Activated CD4-positive, alpha-beta T cell treated with anti-CD3 and anti-CD28 coated beads, Interleukin-2, amount 10 ng/mL, durations not matched to agents 24 days and 14 days (primary cell): ENCODE measurements around the gene TCF3. TPM values are rescaled to one million over a fixed set of nuclear protein-coding genes. Genes with fewer than 3 reads are reported as not detected.

Experiments used
- DNase-seq: peaks from one replicate; pipeline ENCODE4 v3.0.0; 2022
- H3K27ac Mint-ChIP-seq: one replicate; pipeline ENCODE4 v1.8.0; 2022; ENCODE audit warnings: mild to moderate bottlenecking, mixed read lengths
- H3K27me3 Mint-ChIP-seq: one replicate; pipeline ENCODE4 v1.8.0; 2022; ENCODE audit warnings: mixed read lengths
- H3K36me3 Mint-ChIP-seq: one replicate; pipeline ENCODE4 v1.8.0; 2022; ENCODE audit warnings: low read depth, mild to moderate bottlenecking, mixed read lengths
- H3K4me1 Mint-ChIP-seq: one replicate; pipeline ENCODE4 v1.8.0; 2021; ENCODE audit warnings: mixed read lengths
- H3K4me3 Mint-ChIP-seq: one replicate; pipeline ENCODE4 v1.8.0; 2022; ENCODE audit warnings: mild to moderate bottlenecking, moderate library complexity, mixed read lengths
- H3K9me3 Mint-ChIP-seq: one replicate; pipeline ENCODE4 v1.8.0; 2021; ENCODE audit warnings: mixed read lengths
- intact Hi-C: fragments of 100-400 bp; cut with micrococcal nuclease; formaldehyde crosslinking; loops from one replicate; pipeline ENCODE4 v1.15.1; 2023
- total RNA-seq: library from RNA; stranded (reverse); gene quantifications from 2 replicates; pipeline ENCODE4 v1.2.3, GENCODE V29; 2022

Gene TCF3
- total RNA-seq, 1 donor from 2014 or later = 154 TPM

GRCh38 chr19:1634938-1635243, 17.5 kb downstream of the TCF3 start:
- H3K27ac Mint-ChIP-seq = no peak overlapping the region
- peaks cover 30% of the 10 kb centered on the region for H3K36me3 Mint-ChIP-seq
- no peaks in the 10 kb centered on the region for H3K4me1 Mint-ChIP-seq
- H3K4me3 Mint-ChIP-seq = no peak overlapping the region
- no peaks in the 10 kb centered on the region for H3K27me3 Mint-ChIP-seq
- intact Hi-C loops = no loop called here
- H3K9me3 Mint-ChIP-seq = no peaks in the 10 kb centered on the region
- DNase-seq = no peak

- Mint-ChIP-seq H3K4me3 (no peak overlapping the region), H3K27me3 (no peaks in the 10 kb centered on the region), H3K4me1 (no peaks in the 10 kb centered on the region), H3K27ac (no peak overlapping the region), H3K9me3 (no peaks in the 10 kb centered on the region), H3K36me3 (peaks cover 26% of the 10 kb centered on the region)
- no peak for DNase-seq
- intact Hi-C loops = no loop called here
Observed at GRCh38 chr19:1634242-1634937, 18.0 kb downstream of the TCF3 start.

GRCh38 chr19:1633269-1633826, 19.1 kb downstream of the TCF3 start:
- H3K9me3 Mint-ChIP-seq = no peaks in the 10 kb centered on the region
- no peak for DNase-seq
- intact Hi-C loops = no loop called here
- no peak overlapping the region for H3K4me3 Mint-ChIP-seq
- no peak overlapping the region for H3K27ac Mint-ChIP-seq
- no peaks in the 10 kb centered on the region for H3K27me3 Mint-ChIP-seq
- H3K4me1 Mint-ChIP-seq = no peaks in the 10 kb centered on the region
- H3K36me3 Mint-ChIP-seq = peaks cover 18% of the 10 kb centered on the region

GRCh38 chr19:1632462-1633268, 19.8 kb downstream of the TCF3 start:
- peaks cover 14% of the 10 kb centered on the region for H3K36me3 Mint-ChIP-seq
- no peaks in the 10 kb centered on the region for H3K27me3 Mint-ChIP-seq
- H3K27ac Mint-ChIP-seq = peak overlapping the region; percentile 49
- no peak overlapping the region for H3K4me3 Mint-ChIP-seq
- intact Hi-C loops = no loop called here
- no peaks in the 10 kb centered on the region for H3K4me1 Mint-ChIP-seq
- DNase-seq = no peak
- no peaks in the 10 kb centered on the region for H3K9me3 Mint-ChIP-seq

GRCh38 chr19:1631557-1632100, 20.8 kb downstream of the TCF3 start:
- H3K27ac Mint-ChIP-seq = no peak overlapping the region
- H3K4me1 Mint-ChIP-seq = no peaks in the 10 kb centered on the region
- H3K27me3 Mint-ChIP-seq = no peaks in the 10 kb centered on the region

GRCh38 chr19:1630811-1631210, 21.6 kb downstream of the TCF3 start:
- no peak overlapping the region for H3K27ac Mint-ChIP-seq
- no peak overlapping the region for H3K4me3 Mint-ChIP-seq
- no peaks in the 10 kb centered on the region for H3K4me1 Mint-ChIP-seq
- DNase-seq = no peak
- H3K9me3 Mint-ChIP-seq = no peaks in the 10 kb centered on the region
- no peaks in the 10 kb centered on the region for H3K27me3 Mint-ChIP-seq
- peaks cover 13% of the 10 kb centered on the region for H3K36me3 Mint-ChIP-seq
- intact Hi-C loops = no loop called here

More at GRCh38 chr19:1631557-1632100, 20.8 kb downstream of the TCF3 start:
- intact Hi-C loops = no loop called here
- no peak overlapping the region for H3K4me3 Mint-ChIP-seq
- DNase-seq = no peak
- no peaks in the 10 kb centered on the region for H3K9me3 Mint-ChIP-seq
- H3K36me3 Mint-ChIP-seq = peaks cover 14% of the 10 kb centered on the region

GRCh38 chr19:1630012-1630411, 22.4 kb downstream of the TCF3 start:
- Mint-ChIP-seq H3K4me1 (no peaks in the 10 kb centered on the region), H3K36me3 (peaks cover 5% of the 10 kb centered on the region), H3K27ac (no peak overlapping the region), H3K27me3 (no peaks in the 10 kb centered on the region), H3K9me3 (no peaks in the 10 kb centered on the region), H3K4me3 (no peak overlapping the region)
- DNase-seq = no peak
- intact Hi-C loops = no loop called here

GRCh38 chr19:1629256-1629808, 23.1 kb downstream of the TCF3 start:
- Mint-ChIP-seq H3K36me3 (peaks cover 7% of the 10 kb centered on the region), H3K27me3 (no peaks in the 10 kb centered on the region), H3K4me3 (no peak overlapping the region), H3K9me3 (no peaks in the 10 kb centered on the region), H3K27ac (no peak overlapping the region), H3K4me1 (no peaks in the 10 kb centered on the region)
- DNase-seq = no peak
- intact Hi-C loops = no loop called here

GRCh38 chr19:1627194-1627593, 25.2 kb downstream of the TCF3 start:
- H3K9me3 Mint-ChIP-seq = no peaks in the 10 kb centered on the region
- H3K27ac Mint-ChIP-seq = no peak overlapping the region
- peaks cover 14% of the 10 kb centered on the region for H3K36me3 Mint-ChIP-seq
- no peak for DNase-seq
- no peaks in the 10 kb centered on the region for H3K27me3 Mint-ChIP-seq
- intact Hi-C loops = no loop called here
- no peaks in the 10 kb centered on the region for H3K4me1 Mint-ChIP-seq
- no peak overlapping the region for H3K4me3 Mint-ChIP-seq

- intact Hi-C loops = no loop called here
- Mint-ChIP-seq H3K36me3 (peaks cover 14% of the 10 kb centered on the region), H3K9me3 (no peaks in the 10 kb centered on the region), H3K4me3 (no peak overlapping the region), H3K27ac (no peak overlapping the region), H3K4me1 (no peaks in the 10 kb centered on the region), H3K27me3 (no peaks in the 10 kb centered on the region)
- no peak for DNase-seq
Observed at GRCh38 chr19:1626417-1627010, 25.9 kb downstream of the TCF3 start.

GRCh38 chr19:1624458-1624857, 28.0 kb downstream of the TCF3 start:
- Mint-ChIP-seq H3K27me3 (no peaks in the 10 kb centered on the region), H3K36me3 (peaks cover 16% of the 10 kb centered on the region), H3K4me3 (no peak overlapping the region), H3K27ac (no peak overlapping the region), H3K4me1 (no peaks in the 10 kb centered on the region), H3K9me3 (no peaks in the 10 kb centered on the region)
- DNase-seq = peak; percentile 83
- intact Hi-C loops = no loop called here

- no peak overlapping the region for H3K4me3 Mint-ChIP-seq
- DNase-seq = no peak
- peaks cover 5% of the 10 kb centered on the region for H3K4me1 Mint-ChIP-seq
- intact Hi-C loops = no loop called here
- no peaks in the 10 kb centered on the region for H3K27me3 Mint-ChIP-seq
- H3K27ac Mint-ChIP-seq = no peak overlapping the region
- peaks cover 22% of the 10 kb centered on the region for H3K36me3 Mint-ChIP-seq
- no peaks in the 10 kb centered on the region for H3K9me3 Mint-ChIP-seq
Observed at GRCh38 chr19:1622541-1622940, 29.9 kb downstream of the TCF3 start.

GRCh38 chr19:1622007-1622406, 30.4 kb downstream of the TCF3 start:
- H3K4me1 Mint-ChIP-seq = peaks cover 7% of the 10 kb centered on the region
- DNase-seq = no peak
- no peaks in the 10 kb centered on the region for H3K27me3 Mint-ChIP-seq
- intact Hi-C loops = no loop called here
- H3K36me3 Mint-ChIP-seq = peaks cover 24% of the 10 kb centered on the region
- no peaks in the 10 kb centered on the region for H3K9me3 Mint-ChIP-seq
- no peak overlapping the region for H3K4me3 Mint-ChIP-seq
- no peak overlapping the region for H3K27ac Mint-ChIP-seq

GRCh38 chr19:1621574-1621973, 30.8 kb downstream of the TCF3 start:
- no peak for DNase-seq
- intact Hi-C loops = no loop called here
- Mint-ChIP-seq H3K27me3 (no peaks in the 10 kb centered on the region), H3K4me1 (peaks cover 9% of the 10 kb centered on the region), H3K4me3 (no peak overlapping the region), H3K9me3 (no peaks in the 10 kb centered on the region), H3K27ac (no peak overlapping the region), H3K36me3 (peaks cover 28% of the 10 kb centered on the region)
